ENCODE data around the gene SMARCA2.

Gene SMARCA2

GRCh38 chr9:2153630-2154217, 138.6 kb downstream of the SMARCA2 start:
- Histone ChIP-seq H3K4me3 (ENCODE audit: low read length) (no peak overlapping the region), H3K27me3 (ENCODE audit: control insufficient read depth, insufficient read depth, low read length) (no peaks in the 10 kb centered on the region), H3K4me1 (ENCODE audit: control insufficient read depth, low read depth, low read length) (peaks cover 18% of the 10 kb centered on the region), H3K27ac (ENCODE audit: low read length) (no peak overlapping the region), H3K9me3 (ENCODE audit: control insufficient read depth, low read depth, low read length) (no peaks in the 10 kb centered on the region), H3K36me3 (ENCODE audit: control insufficient read depth, low read depth, low read length) (no peaks in the 10 kb centered on the region), H3K9ac (ENCODE audit: low read length) (no peak overlapping the region)

GRCh38 chr9:2154731-2155130, 139.6 kb downstream of the SMARCA2 start:
- Histone ChIP-seq H3K9me3 (ENCODE audit: control insufficient read depth, low read depth, low read length) (no peaks in the 10 kb centered on the region), H3K9ac (ENCODE audit: low read length) (no peak overlapping the region), H3K36me3 (ENCODE audit: control insufficient read depth, low read depth, low read length) (no peaks in the 10 kb centered on the region), H3K27me3 (ENCODE audit: control insufficient read depth, insufficient read depth, low read length) (no peaks in the 10 kb centered on the region), H3K27ac (ENCODE audit: low read length) (no peak overlapping the region), H3K4me1 (ENCODE audit: control insufficient read depth, low read depth, low read length) (peaks cover 27% of the 10 kb centered on the region), H3K4me3 (ENCODE audit: low read length) (no peak overlapping the region)

GRCh38 chr9:2155966-2156365, 140.8 kb downstream of the SMARCA2 start:
- Histone ChIP-seq H3K9ac (ENCODE audit: low read length) (no peak overlapping the region), H3K27ac (ENCODE audit: low read length) (no peak overlapping the region), H3K36me3 (ENCODE audit: control insufficient read depth, low read depth, low read length) (no peaks in the 10 kb centered on the region), H3K9me3 (ENCODE audit: control insufficient read depth, low read depth, low read length) (no peaks in the 10 kb centered on the region), H3K4me3 (ENCODE audit: low read length) (no peak overlapping the region), H3K27me3 (ENCODE audit: control insufficient read depth, insufficient read depth, low read length) (no peaks in the 10 kb centered on the region), H3K4me1 (ENCODE audit: control insufficient read depth, low read depth, low read length) (peaks cover 39% of the 10 kb centered on the region)

GRCh38 chr9:2157277-2158110, 142.3 kb downstream of the SMARCA2 start:
- Histone ChIP-seq H3K4me1 (ENCODE audit: control insufficient read depth, low read depth, low read length) (peaks cover 44% of the 10 kb centered on the region), H3K27me3 (ENCODE audit: control insufficient read depth, insufficient read depth, low read length) (no peaks in the 10 kb centered on the region), H3K27ac (ENCODE audit: low read length) (peak overlapping the region; percentile 85), H3K9me3 (ENCODE audit: control insufficient read depth, low read depth, low read length) (no peaks in the 10 kb centered on the region), H3K9ac (ENCODE audit: low read length) (peak overlapping the region; percentile 62), H3K36me3 (ENCODE audit: control insufficient read depth, low read depth, low read length) (no peaks in the 10 kb centered on the region), H3K4me3 (ENCODE audit: low read length) (peak overlapping the region; percentile 47)

- H3K27ac ChIP-seq (ENCODE audit: low read length): peak overlapping the region; percentile 85
- H3K4me3 ChIP-seq (ENCODE audit: low read length): peak overlapping the region; percentile 47
- H3K9me3 ChIP-seq (ENCODE audit: control insufficient read depth, low read depth, low read length): no peaks in the 10 kb centered on the region
- no peaks in the 10 kb centered on the region for H3K27me3 ChIP-seq (ENCODE audit: control insufficient read depth, insufficient read depth, low read length)
- H3K4me1 ChIP-seq (ENCODE audit: control insufficient read depth, low read depth, low read length): peaks cover 44% of the 10 kb centered on the region
- H3K36me3 ChIP-seq (ENCODE audit: control insufficient read depth, low read depth, low read length): no peaks in the 10 kb centered on the region
- peak overlapping the region; percentile 62 for H3K9ac ChIP-seq (ENCODE audit: low read length)
Measured at GRCh38 chr9:2158111-2158610, 143.0 kb downstream of the SMARCA2 start.

- H3K4me3 ChIP-seq (ENCODE audit: low read length): peak overlapping the region; percentile 47
- H3K36me3 ChIP-seq (ENCODE audit: control insufficient read depth, low read depth, low read length): no peaks in the 10 kb centered on the region
- peaks cover 44% of the 10 kb centered on the region for H3K4me1 ChIP-seq (ENCODE audit: control insufficient read depth, low read depth, low read length)
- H3K9me3 ChIP-seq (ENCODE audit: control insufficient read depth, low read depth, low read length): no peaks in the 10 kb centered on the region
- peak overlapping the region; percentile 62 for H3K9ac ChIP-seq (ENCODE audit: low read length)
- H3K27ac ChIP-seq (ENCODE audit: low read length): peak overlapping the region; percentile 85
- H3K27me3 ChIP-seq (ENCODE audit: control insufficient read depth, insufficient read depth, low read length): no peaks in the 10 kb centered on the region
Measured at GRCh38 chr9:2158766-2159430, 143.8 kb downstream of the SMARCA2 start.

GRCh38 chr9:2159521-2160454, 144.6 kb downstream of the SMARCA2 start:
- peak overlapping the region; percentile 62 for H3K9ac ChIP-seq (ENCODE audit: low read length)
- H3K27me3 ChIP-seq (ENCODE audit: control insufficient read depth, insufficient read depth, low read length): no peaks in the 10 kb centered on the region
- no peaks in the 10 kb centered on the region for H3K9me3 ChIP-seq (ENCODE audit: control insufficient read depth, low read depth, low read length)
- peak overlapping the region; percentile 77 for H3K27ac ChIP-seq (ENCODE audit: low read length)
- peaks cover 44% of the 10 kb centered on the region for H3K4me1 ChIP-seq (ENCODE audit: control insufficient read depth, low read depth, low read length)
- no peak overlapping the region for H3K4me3 ChIP-seq (ENCODE audit: low read length)
- no peaks in the 10 kb centered on the region for H3K36me3 ChIP-seq (ENCODE audit: control insufficient read depth, low read depth, low read length)

- Histone ChIP-seq H3K4me3 (ENCODE audit: low read length) (no peak overlapping the region), H3K27me3 (ENCODE audit: control insufficient read depth, insufficient read depth, low read length) (no peaks in the 10 kb centered on the region), H3K27ac (ENCODE audit: low read length) (no peak overlapping the region), H3K9ac (ENCODE audit: low read length) (no peak overlapping the region), H3K4me1 (ENCODE audit: control insufficient read depth, low read depth, low read length) (peaks cover 47% of the 10 kb centered on the region), H3K36me3 (ENCODE audit: control insufficient read depth, low read depth, low read length) (no peaks in the 10 kb centered on the region), H3K9me3 (ENCODE audit: control insufficient read depth, low read depth, low read length) (no peaks in the 10 kb centered on the region)
Measured at GRCh38 chr9:2161661-2162060, 146.5 kb downstream of the SMARCA2 start.

GRCh38 chr9:2163231-2163885, 148.2 kb downstream of the SMARCA2 start:
- no peaks in the 10 kb centered on the region for H3K36me3 ChIP-seq (ENCODE audit: control insufficient read depth, low read depth, low read length)
- H3K27ac ChIP-seq (ENCODE audit: low read length): no peak overlapping the region
- no peak overlapping the region for H3K4me3 ChIP-seq (ENCODE audit: low read length)
- peaks cover 40% of the 10 kb centered on the region for H3K4me1 ChIP-seq (ENCODE audit: control insufficient read depth, low read depth, low read length)
- no peaks in the 10 kb centered on the region for H3K27me3 ChIP-seq (ENCODE audit: control insufficient read depth, insufficient read depth, low read length)
- no peak overlapping the region for H3K9ac ChIP-seq (ENCODE audit: low read length)
- H3K9me3 ChIP-seq (ENCODE audit: control insufficient read depth, low read depth, low read length): no peaks in the 10 kb centered on the region

GRCh38 chr9:2164268-2164667, 149.1 kb downstream of the SMARCA2 start:
- Histone ChIP-seq H3K4me3 (ENCODE audit: low read length) (no peak overlapping the region), H3K36me3 (ENCODE audit: control insufficient read depth, low read depth, low read length) (no peaks in the 10 kb centered on the region), H3K27me3 (ENCODE audit: control insufficient read depth, insufficient read depth, low read length) (no peaks in the 10 kb centered on the region), H3K27ac (ENCODE audit: low read length) (no peak overlapping the region), H3K9me3 (ENCODE audit: control insufficient read depth, low read depth, low read length) (no peaks in the 10 kb centered on the region), H3K9ac (ENCODE audit: low read length) (no peak overlapping the region), H3K4me1 (ENCODE audit: control insufficient read depth, low read depth, low read length) (peaks cover 31% of the 10 kb centered on the region)
